Right lobe of liver (tissue), 6 donors: ENCODE results near the gene HNRNPH2. TPM values are rescaled to one million over a fixed set of nuclear protein-coding genes. Genes with fewer than 3 reads are reported as not detected.
A peak's percentile ranks its signal among the peaks of the same experiment; 100 is the strongest.

Experiments
- ATAC-seq, 4 donors: fragments of 200-7000 bp; cut with Tn5 transposase; one replicate each; pipeline ENCODE4 v1.9.1; 2020; ENCODE audit warnings: mild to moderate bottlenecking in 4 of 4, moderate library complexity in 4 of 4
- DNase-seq, 3 donors: peaks; one replicate each; pipeline ENCODE4 v3.0.0-alpha.2; 2020
- H3K27ac ChIP-seq, 3 donors: fragments of 200-600 bp; one replicate each; pipeline ENCODE4 v1.8.0; 2022
- H3K27me3 ChIP-seq, 2 donors: fragments of 200-600 bp; one replicate each; pipeline ENCODE4 v1.8.0; 2022
- H3K36me3 ChIP-seq, 4 donors: fragments of 200-600 bp; sonication (generic) in 1 of 4; one replicate each; pipeline versions ENCODE4 v1.5.1 to v1.8.0; 2017 to 2022; ENCODE audit warnings: control low read depth in 1 of 4
- H3K4me1 ChIP-seq, 4 donors: fragments of 200-600 bp; sonication (generic) in 1 of 4; one replicate each; pipeline versions ENCODE4 v1.5.1 to v1.8.0; 2017 to 2022; ENCODE audit warnings: control low read depth in 1 of 4
- H3K4me3 ChIP-seq, 3 donors: fragments of 200-600 bp; one replicate each; pipeline ENCODE4 v1.8.0; 2022
- H3K9me3 ChIP-seq, 4 donors: fragments of 200-600 bp; sonication (generic) in 1 of 4; one replicate each; pipeline versions ENCODE4 v1.5.1 to v1.8.0; 2017 to 2022; ENCODE audit warnings: control low read depth in 1 of 4
- CTCF ChIP-seq, 4 donors: fragments of 200-600 bp in 3 of 4; fragments of 450-650 bp in 1 of 4; IDR thresholded peaks; one replicate each; pipeline versions ENCODE4 v1.5.1 to v1.8.0; 2016 to 2022; ENCODE audit warnings: antibody characterized with exemption in 4 of 4, mild to moderate bottlenecking in 2 of 4
- POLR2A ChIP-seq: fragments of 450-650 bp; IDR thresholded peaks from one replicate; pipeline ENCODE4 v1.6.1; 2017; ENCODE audit warnings: antibody characterized with exemption, mild to moderate bottlenecking
- WGBS: methylation state at CpG from one replicate; pipeline ENCODE4 v1.1.6; 2018; ENCODE audit warnings: low coverage, low lambda C conversion rate; ENCODE audit not compliant: insufficient coverage; ENCODE audit errors: missing lambda C conversion rate; 5-methylcytosine and 5-hydroxymethylcytosine counted together
- intact Hi-C, 2 donors: fragments of 100-400 bp; cut with DNase I; formaldehyde crosslinking; loops; one replicate each; pipeline versions ENCODE4 v1.11.2 to v1.14.1; 2022
- long read RNA-seq: library from polyadenylated mRNA; unstranded; transcript quantifications from one replicate; pipeline ENCODE4 v2.0.0, GENCODE V29; 2019
- total RNA-seq, 6 experiments: library from RNA; depleted of rRNA in 2 of 6; stranded (reverse); fragments of >200 nt in 2 of 6; fragmentation: NEBNext Ultra II Directional in 3 of 6; extraction: Animal tissue kit (Norgen Biotek cat#: 25700) in 3 of 6; gene quantifications; one replicate each; pipeline versions ENCODE4 v1.1.0 to v1.2.4, GENCODE V29; 2016 to 2023
- donor health status: DM: no; HTN: yes; CAD: no.
- donor health status: DM: no; HTN: no; CAD: no.
- donor health status: DM: no; HTN: no; CAD: no.
- donor health status: DM: no; HTN: yes; CAD: no.
- donor health status: DM: no; HTN: yes; CAD: no.

HNRNPH2 gene
- 10 to 100 TPM; 19.5 to 38.2 (median 31.1) TPM for total RNA-seq
- long read RNA-seq, transcript HNRNPH2-201 (2 exons, 2,223 nt): major isoform, 9 of 11 reads
- long read RNA-seq, partial matches to known transcripts: 0 of 11 reads
- long read RNA-seq, other reads (novel, unspliced or antisense): 2 of 11 reads

GRCh38 chrX:101407748-101408531 lies at the start of gene HNRNPH2, which contains the start of gene GLA:
Gene HNRNPH2 (plus strand): TSS chrX:101408222. CDS start chrX:101411989, 3,767 bp downstream.
Gene GLA (minus strand): TSS chrX:101407925. CDS start chrX:101407903, 22 bp downstream.
- intact Hi-C loops: no loop called here
- TF ChIP-seq CTCF (IDR thresholded peaks at IDR 0.05): no peak
- TF ChIP-seq POLR2A: peak; percentile 68
- WGBS: 28% methylated on average over 25 of the region's 47 CpGs

GRCh38 chrX:101359966-101360365 lies 48.1 kb upstream of the HNRNPH2 start:
- ATAC-seq (no peak), DNase-seq (no peak)
- Histone ChIP-seq H3K4me1 (no peaks in the 10 kb centered on the region), H3K4me3 (no peak overlapping the region), H3K27me3 (no peaks in the 10 kb centered on the region), H3K27ac (no peak overlapping the region), H3K36me3 (no peaks in the 10 kb centered on the region), H3K9me3 (no peaks in the 10 kb centered on the region)
- intact Hi-C loops: no loop called here
- WGBS: 13% methylated on average over 1 of the region's 1 CpG
- TF ChIP-seq CTCF (IDR thresholded peaks at IDR 0.05): no peak
- TF ChIP-seq POLR2A: no peak

More at GRCh38 chrX:101407748-101408531, at the start of gene HNRNPH2, which contains the start of gene GLA:
- Histone ChIP-seq H3K36me3 (peaks cover 0 to 6% (median 3%) of the 10 kb centered on the region in 4 donors), H3K9me3 (no peaks in the 10 kb centered on the region), H3K4me1 (peaks cover 0 to 9% (median 0%) of the 10 kb centered on the region in 4 donors), H3K27me3 (no peaks in the 10 kb centered on the region), H3K27ac (peak within 1 kb of the TSS; percentile 91 to 95 (median 95)), H3K4me3 (peak within 1 kb of the TSS; percentile 38 to 65 (median 56))
- ATAC-seq (peak; percentile 91 to 98 (median 94)), DNase-seq (peak; percentile 81 to 91 (median 90))

- DNase-seq (no peak), ATAC-seq (no peak)
- Histone ChIP-seq H3K27me3 (no peaks in the 10 kb centered on the region), H3K9me3 (no peaks in the 10 kb centered on the region), H3K27ac (no peak overlapping the region), H3K4me1 (no peaks in the 10 kb centered on the region), H3K36me3 (no peaks in the 10 kb centered on the region), H3K4me3 (no peak overlapping the region)
- WGBS: 46% methylated on average over 4 of the region's 7 CpGs
- intact Hi-C loops: no loop called here
- no peak for TF ChIP-seq CTCF (IDR thresholded peaks at IDR 0.05)
- TF ChIP-seq POLR2A: no peak
These were observed 47.6 kb upstream of the HNRNPH2 start for GRCh38 chrX:101360390-101360789.

- no peak for ATAC-seq
These were observed 45.9 kb upstream of the HNRNPH2 start for GRCh38 chrX:101362116-101362515.

More at GRCh38 chrX:101362116-101362515, 45.9 kb upstream of the HNRNPH2 start:
- no peak for TF ChIP-seq POLR2A
- TF ChIP-seq CTCF (IDR thresholded peaks at IDR 0.05): no peak
- Histone ChIP-seq H3K9me3 (no peaks in the 10 kb centered on the region), H3K4me1 (no peaks in the 10 kb centered on the region), H3K36me3 (no peaks in the 10 kb centered on the region), H3K27me3 (no peaks in the 10 kb centered on the region), H3K27ac (no peak overlapping the region), H3K4me3 (no peak overlapping the region)
- WGBS: 32% methylated on average over 2 of the region's 3 CpGs
- intact Hi-C loops: no loop called here
- no peak for DNase-seq
